PC-9 (cell line): ENCODE measurements around the gene CDKN2AIP. TPM values are rescaled to one million over a fixed set of nuclear protein-coding genes. Genes with fewer than 3 reads are reported as not detected.
"Not testable (repeated sequence)": the region's sequence is repeated elsewhere in the genome, so short reads cannot be mapped to it uniquely, and the experiment has no call there.

Experiments used
- BruUV-seq: library from RNA; stranded (reverse); fragments of 400-500 nt; replicated peaks from 2 replicates; lab custom pipeline; 2021; lab: Mats Ljungman, UMichigan
- CTCF ChIA-PET: fragments of 300-600 bp; sonication (Branson Sonifier 250); formaldehyde crosslinking; loops from one replicate; lab custom pipeline; 2022; ENCODE audit warnings: antibody characterized with exemption; lab: Charles Lee
- POLR2A ChIA-PET: fragments of 300-600 bp; sonication (Branson Sonifier 250); formaldehyde crosslinking; loops from one replicate; lab custom pipeline; 2022; ENCODE audit warnings: antibody characterized with exemption; ENCODE audit not compliant: unreplicated experiment; lab: Charles Lee
- DNase-seq, 2 experiments: peaks; one replicate each; pipeline versions ENCODE4 v3.0.0 to v3.0.0-alpha.2; 2015 to 2022; ENCODE audit warnings: mixed read lengths in 1 of 2
- H2AFZ ChIP-seq: fragments of 200-600 bp; sonication (generic); 2 replicates; pipeline ENCODE4 v1.8.1; 2017; ENCODE audit warnings: antibody characterized with exemption
- H3F3A ChIP-seq: fragments of 200-600 bp; sonication (generic); 2 replicates; pipeline ENCODE4 v1.8.1; 2017; ENCODE audit warnings: antibody characterized with exemption, mild to moderate bottlenecking, low read depth; ENCODE audit not compliant: insufficient read depth
- H3K27ac ChIP-seq: fragments of 200-600 bp; sonication (generic); 2 replicates; pipeline ENCODE4 v1.6.1; 2016; ENCODE audit warnings: mixed run types
- H3K27me3 ChIP-seq: fragments of 200-600 bp; sonication (generic); 2 replicates; pipeline ENCODE4 v1.6.1; 2016; ENCODE audit warnings: low read depth, mixed run types; ENCODE audit not compliant: insufficient read depth
- H3K36me3 ChIP-seq: fragments of 200-600 bp; sonication (generic); 2 replicates; pipeline ENCODE4 v1.6.1; 2016; ENCODE audit warnings: low read depth, mixed run types
- H3K4me1 ChIP-seq: fragments of 200-600 bp; sonication (generic); replicated peaks from 2 replicates; pipeline ENCODE4 v1.6.1; 2016; ENCODE audit warnings: mixed run types; ENCODE audit not compliant: insufficient read depth
- H3K4me2 ChIP-seq: fragments of 200-600 bp; sonication (generic); 2 replicates; pipeline ENCODE4 v1.6.1; 2017; ENCODE audit warnings: mixed run types
- H3K4me3 ChIP-seq: fragments of 200-600 bp; sonication (generic); 2 replicates; pipeline ENCODE4 v1.6.1; 2016; ENCODE audit warnings: mixed run types
- H3K79me2 ChIP-seq: fragments of 200-600 bp; sonication (generic); 2 replicates; pipeline ENCODE4 v1.6.1; 2017; ENCODE audit warnings: low read depth, mixed run types
- H3K9me2 ChIP-seq: fragments of 200-600 bp; sonication (generic); 2 replicates; pipeline ENCODE4 v1.8.1; 2017; ENCODE audit warnings: mild to moderate bottlenecking; ENCODE audit not compliant: insufficient read depth
- H3K9me3 ChIP-seq: fragments of 200-600 bp; sonication (generic); 2 replicates; pipeline ENCODE4 v1.8.1; 2016; ENCODE audit warnings: low read depth; ENCODE audit not compliant: insufficient read depth
- H4K20me1 ChIP-seq: fragments of 200-600 bp; sonication (generic); 2 replicates; pipeline ENCODE4 v1.8.1; 2017; ENCODE audit not compliant: insufficient read depth
- EZH2 ChIP-seq: fragments of 200-600 bp; sonication (generic); IDR thresholded peaks from 2 replicates; pipeline ENCODE4 v1.8.0; 2017; ENCODE audit warnings: antibody characterized with exemption, low read depth
- intact Hi-C: fragments of 100-400 bp; cut with micrococcal nuclease; formaldehyde crosslinking; loops from one replicate; pipeline ENCODE4 v1.10.0; 2022; ENCODE audit not compliant: unreplicated experiment
- total RNA-seq: library from RNA; stranded (reverse); gene quantifications from 2 replicates; pipeline ENCODE4 v1.2.3, GENCODE V29; 2021
- TF ChIP-seq, protein P1 (sequence below): fragments of 200-600 bp; sonication (generic); conservative IDR thresholded peaks from 2 replicates; pipeline ENCODE4 v1.6.1; 2017; ENCODE audit warnings: mixed run types, antibody characterized with exemption, mild to moderate bottlenecking, moderate library complexity

CDKN2AIP gene
- total RNA-seq, 1 experiment from 2014 or later, result 8.7 TPM

DNA sequence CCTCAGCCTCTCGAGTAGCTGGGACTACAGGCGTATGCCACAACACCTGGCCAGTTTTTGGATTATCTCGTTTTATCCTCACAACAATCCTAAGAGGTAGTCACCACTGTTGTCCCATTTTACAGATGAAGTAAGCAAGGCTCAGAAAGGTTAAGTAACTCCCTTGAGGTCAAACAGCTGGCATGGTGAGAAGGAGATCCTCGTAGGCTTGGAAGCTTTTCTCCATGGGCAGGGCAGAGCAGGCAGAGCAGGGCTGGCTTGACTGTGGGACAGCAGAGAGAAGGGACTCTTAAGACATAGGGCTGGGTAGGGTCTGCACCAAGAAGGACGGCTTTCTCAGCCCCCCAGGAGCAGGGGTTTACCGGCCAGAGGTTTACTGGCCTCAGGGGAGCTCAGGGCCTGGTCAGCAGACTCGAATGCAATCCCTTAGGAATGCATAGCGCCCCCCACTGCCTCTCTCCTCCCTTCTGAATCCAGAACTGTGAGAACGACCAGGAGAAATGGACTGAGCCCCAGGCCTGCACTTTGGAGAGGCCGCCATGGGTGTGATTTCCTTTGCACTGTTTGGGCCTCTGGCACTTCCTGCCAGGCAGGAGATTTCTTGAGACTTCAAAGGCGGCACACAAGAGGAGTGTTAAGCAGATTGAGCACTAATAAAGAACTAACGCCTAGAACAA, 14.0 kb upstream of the CDKN2AIP start:
- POLR2A ChIA-PET, result no interaction called here
- no peak overlapping the region for H3K4me3 ChIP-seq
- H3K79me2 ChIP-seq, result no peaks in the 10 kb centered on the region
- DNase-seq, result no peak
- no peaks in the 10 kb centered on the region for H3F3A ChIP-seq
- no TSS peak for BruUV-seq
- intact Hi-C loops, result no loop called here
- TF ChIP-seq, protein P1, sequence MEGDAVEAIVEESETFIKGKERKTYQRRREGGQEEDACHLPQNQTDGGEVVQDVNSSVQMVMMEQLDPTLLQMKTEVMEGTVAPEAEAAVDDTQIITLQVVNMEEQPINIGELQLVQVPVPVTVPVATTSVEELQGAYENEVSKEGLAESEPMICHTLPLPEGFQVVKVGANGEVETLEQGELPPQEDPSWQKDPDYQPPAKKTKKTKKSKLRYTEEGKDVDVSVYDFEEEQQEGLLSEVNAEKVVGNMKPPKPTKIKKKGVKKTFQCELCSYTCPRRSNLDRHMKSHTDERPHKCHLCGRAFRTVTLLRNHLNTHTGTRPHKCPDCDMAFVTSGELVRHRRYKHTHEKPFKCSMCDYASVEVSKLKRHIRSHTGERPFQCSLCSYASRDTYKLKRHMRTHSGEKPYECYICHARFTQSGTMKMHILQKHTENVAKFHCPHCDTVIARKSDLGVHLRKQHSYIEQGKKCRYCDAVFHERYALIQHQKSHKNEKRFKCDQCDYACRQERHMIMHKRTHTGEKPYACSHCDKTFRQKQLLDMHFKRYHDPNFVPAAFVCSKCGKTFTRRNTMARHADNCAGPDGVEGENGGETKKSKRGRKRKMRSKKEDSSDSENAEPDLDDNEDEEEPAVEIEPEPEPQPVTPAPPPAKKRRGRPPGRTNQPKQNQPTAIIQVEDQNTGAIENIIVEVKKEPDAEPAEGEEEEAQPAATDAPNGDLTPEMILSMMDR, result no peak
- no peak overlapping the region for H2AFZ ChIP-seq
- no peak overlapping the region for H3K4me2 ChIP-seq
- H3K9me2 ChIP-seq, result no peaks in the 10 kb centered on the region
- H4K20me1 ChIP-seq, result no peaks in the 10 kb centered on the region
- CTCF ChIA-PET, result no interaction called here
- H3K27me3 ChIP-seq, result no peaks in the 10 kb centered on the region
- H3K27ac ChIP-seq, result no peak overlapping the region
- H3K4me1 ChIP-seq, result no peaks in the 10 kb centered on the region
- H3K9me3 ChIP-seq, result no peaks in the 10 kb centered on the region
- no peaks in the 10 kb centered on the region for H3K36me3 ChIP-seq

DNA sequence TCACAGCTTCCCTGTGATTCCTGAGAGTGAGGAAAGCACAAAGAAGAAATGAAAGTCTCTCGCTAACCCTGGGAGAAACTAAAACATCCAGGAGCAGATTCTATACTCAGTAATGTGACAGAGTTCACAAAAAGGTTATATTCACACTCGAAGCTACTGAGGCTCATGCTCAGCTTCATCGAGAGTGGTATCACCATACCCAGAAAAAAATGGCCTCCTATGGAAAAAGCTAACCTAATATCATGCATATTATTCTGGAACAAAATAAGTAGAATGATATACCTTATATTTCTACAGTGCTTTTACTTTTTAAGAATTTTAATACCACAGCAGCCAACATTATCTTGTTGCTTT, 13.5 kb upstream of the CDKN2AIP start:
- H3K27me3 ChIP-seq, result no peaks in the 10 kb centered on the region
- H3K4me1 ChIP-seq, result no peaks in the 10 kb centered on the region
- CTCF ChIA-PET, result no interaction called here
- intact Hi-C loops, result no loop called here
- no TSS peak for BruUV-seq
- H3K4me2 ChIP-seq, result no peak overlapping the region
- H3K9me2 ChIP-seq, result no peaks in the 10 kb centered on the region
- no peak overlapping the region for H3K27ac ChIP-seq
- no peak overlapping the region for H3K4me3 ChIP-seq
- TF ChIP-seq EZH2, result no peak
- TF ChIP-seq, protein P1, result no peak
- no peaks in the 10 kb centered on the region for H4K20me1 ChIP-seq
- POLR2A ChIA-PET, result no interaction called here
- no peaks in the 10 kb centered on the region for H3K79me2 ChIP-seq
- DNase-seq, result no peak
- H3F3A ChIP-seq, result no peaks in the 10 kb centered on the region
- no peaks in the 10 kb centered on the region for H3K36me3 ChIP-seq
- no peaks in the 10 kb centered on the region for H3K9me3 ChIP-seq
- no peak overlapping the region for H2AFZ ChIP-seq

DNA sequence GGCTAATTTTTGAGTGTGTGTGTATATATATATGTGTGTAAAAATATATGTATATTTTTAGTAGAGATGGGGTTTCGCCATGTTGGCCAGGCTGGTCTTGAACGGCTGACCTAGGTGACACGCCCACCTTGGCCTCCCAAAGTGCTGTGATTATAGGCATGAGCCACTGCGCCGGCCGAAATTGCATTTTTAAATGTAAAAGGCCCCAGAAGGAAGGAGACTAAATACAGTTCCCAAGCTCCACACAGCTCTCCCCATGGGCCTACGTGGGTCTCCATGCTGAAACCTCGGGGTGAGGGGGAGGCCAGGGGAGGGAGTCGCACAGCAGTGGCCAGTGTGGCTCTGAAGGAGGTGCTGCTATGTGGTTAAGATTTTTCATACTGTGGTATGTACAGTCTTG, 12.8 kb upstream of the CDKN2AIP start:
- Histone ChIP-seq H3K4me1 (no peaks in the 10 kb centered on the region), H2AFZ (no peak overlapping the region), H3F3A (no peaks in the 10 kb centered on the region), H3K27me3 (no peaks in the 10 kb centered on the region), H3K79me2 (no peaks in the 10 kb centered on the region), H3K9me3 (no peaks in the 10 kb centered on the region), H3K36me3 (no peaks in the 10 kb centered on the region), H3K9me2 (no peaks in the 10 kb centered on the region), H3K27ac (no peak overlapping the region), H3K4me3 (no peak overlapping the region), H3K4me2 (no peak overlapping the region), H4K20me1 (no peaks in the 10 kb centered on the region)
- POLR2A ChIA-PET, result no interaction called here
- no peak for DNase-seq
- intact Hi-C loops, result no loop called here
- BruUV-seq, result no TSS peak
- no peak for TF ChIP-seq EZH2
- TF ChIP-seq, protein P1, result no peak
- CTCF ChIA-PET, result no interaction called here

DNA sequence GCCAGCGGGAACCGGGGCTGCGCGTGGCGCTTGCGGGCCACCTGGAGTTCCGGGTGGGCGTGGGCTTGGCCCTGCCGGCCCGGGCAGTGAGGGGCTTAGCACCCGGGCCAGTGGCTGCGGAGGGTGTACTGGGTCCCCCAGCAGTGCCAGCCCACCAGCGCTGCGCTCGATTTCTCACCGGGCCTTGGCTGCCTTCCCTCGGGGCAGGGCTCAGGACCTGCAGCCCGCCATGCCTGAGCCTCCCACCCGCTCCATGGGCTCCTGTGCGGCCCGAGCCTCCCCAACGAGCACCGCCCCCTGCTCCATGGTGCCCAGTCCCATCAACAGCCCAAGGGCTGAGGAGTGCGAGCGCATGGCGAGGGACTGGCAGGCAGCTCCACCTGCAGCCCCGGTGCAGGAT, 11.3 kb upstream of the CDKN2AIP start:
- H3K36me3 ChIP-seq, H3K4me3 ChIP-seq, H3K27ac ChIP-seq, H3K27me3 ChIP-seq, H3K4me1 ChIP-seq, BruUV-seq, intact Hi-C loops, POLR2A ChIA-PET, DNase-seq, H3K9me2 ChIP-seq, H3K9me3 ChIP-seq, H3F3A ChIP-seq, H3K4me2 ChIP-seq, H3K79me2 ChIP-seq, CTCF ChIA-PET, H2AFZ ChIP-seq, H4K20me1 ChIP-seq: not testable (repeated sequence)
